Thyroid gland (tissue), 4 donors: ENCODE data around the gene TRPC1.

Experiments
- CTCF ChIP-seq, 6 experiments: fragments of 200-600 bp in 3 of 6; fragments of 450-650 bp in 3 of 6; sonication (generic) in 3 of 6; IDR thresholded peaks; one replicate each; pipeline ENCODE4 v1.5.1; 2016 to 2019; ENCODE audit warnings: antibody characterized with exemption in 6 of 6, mild to moderate bottlenecking in 2 of 6, inconsistent platforms in 1 of 6, moderate library complexity in 1 of 6
- POLR2A ChIP-seq, 2 donors: fragments of 450-650 bp; IDR thresholded peaks; one replicate each; pipeline ENCODE4 v1.6.1; 2017; ENCODE audit warnings: antibody characterized with exemption in 2 of 2, mild to moderate bottlenecking in 2 of 2, moderate library complexity in 1 of 2

- no peak for TF ChIP-seq CTCF (IDR thresholded peaks at IDR 0.05)
- no peak for TF ChIP-seq POLR2A (IDR thresholded peaks at IDR 0.05)
Measured at GRCh38 chr3:142726017-142726416, 2.2 kb downstream of the TRPC1 start.
